ENCODE results near the gene VAMP8.

Gene VAMP8

GRCh38 chr2:85531589-85531988 lies 45.8 kb upstream of the VAMP8 start:
- no peaks in the 10 kb centered on the region for H3K9me2 ChIP-seq (replicated peaks; ENCODE audit: control insufficient read depth, low read length)
- no peaks in the 10 kb centered on the region for H3K9me3 ChIP-seq (ENCODE audit: control insufficient read depth, insufficient read depth, low read length)
- TF ChIP-seq EZH2phosphoT487 (IDR thresholded peaks at IDR 0.05; ENCODE audit: borderline replicate concordance, low read length) (no peak), CTCF (IDR thresholded peaks at IDR 0.05; ENCODE audit: low read depth, low read length, poor library complexity, severe bottlenecking) (no peak)
- H4K20me1 ChIP-seq (ENCODE audit: control insufficient read depth, insufficient read depth, low read depth, low read length), result no peaks in the 10 kb centered on the region
- peaks cover 4% of the 10 kb centered on the region; the same call in 1 of the 2 replicates for H3F3A ChIP-seq (ENCODE audit: control insufficient read depth, insufficient read depth)
- no peak overlapping the region for H3K4me2 ChIP-seq (ENCODE audit: low read length)
- peaks cover 4% of the 10 kb centered on the region for H3K36me3 ChIP-seq (ENCODE audit: control insufficient read depth, low read length)
- no peak overlapping the region for H3K27ac ChIP-seq (ENCODE audit: low read depth, low read length)
- H3K4me3 ChIP-seq (ENCODE audit: low read length), result no peak overlapping the region
- H3K4me1 ChIP-seq (ENCODE audit: control insufficient read depth, low read length), result peaks cover 4% of the 10 kb centered on the region
- H3K79me2 ChIP-seq (ENCODE audit: control insufficient read depth, low read length), result peaks cover 4% of the 10 kb centered on the region
- H3K27me3 ChIP-seq (ENCODE audit: control insufficient read depth, low read length), result peaks cover 22% of the 10 kb centered on the region

- Histone ChIP-seq H3K79me2 (ENCODE audit: control insufficient read depth, low read length) (peaks cover 30% of the 10 kb centered on the region), H3K27me3 (ENCODE audit: control insufficient read depth, low read length) (peaks cover 10% of the 10 kb centered on the region), H3K36me3 (ENCODE audit: control insufficient read depth, low read length) (peaks cover 19% of the 10 kb centered on the region), H3F3A (ENCODE audit: control insufficient read depth, insufficient read depth) (peaks cover 5% of the 10 kb centered on the region), H3K9me2 (replicated peaks; ENCODE audit: control insufficient read depth, low read length) (no peaks in the 10 kb centered on the region), H3K4me3 (ENCODE audit: low read length) (no peak overlapping the region), H4K20me1 (ENCODE audit: control insufficient read depth, insufficient read depth, low read depth, low read length) (no peaks in the 10 kb centered on the region), H3K4me1 (ENCODE audit: control insufficient read depth, low read length) (peaks cover 15% of the 10 kb centered on the region), H3K4me2 (ENCODE audit: low read length) (no peak overlapping the region), H3K27ac (ENCODE audit: low read depth, low read length) (no peak overlapping the region), H3K9me3 (ENCODE audit: control insufficient read depth, insufficient read depth, low read length) (no peaks in the 10 kb centered on the region)
- TF ChIP-seq CTCF (IDR thresholded peaks at IDR 0.05; ENCODE audit: low read depth, low read length, poor library complexity, severe bottlenecking), result no peak
- no peak for TF ChIP-seq EZH2phosphoT487 (IDR thresholded peaks at IDR 0.05; ENCODE audit: borderline replicate concordance, low read length)
Measured at GRCh38 chr2:85534099-85534498, 43.3 kb upstream of the VAMP8 start.

- H3K4me3 ChIP-seq (ENCODE audit: low read length), result no peak overlapping the region
Measured at GRCh38 chr2:85534881-85535280, 42.5 kb upstream of the VAMP8 start.

More at GRCh38 chr2:85534881-85535280, 42.5 kb upstream of the VAMP8 start:
- H3K4me1 ChIP-seq (ENCODE audit: control insufficient read depth, low read length), result peaks cover 15% of the 10 kb centered on the region
- H3K79me2 ChIP-seq (ENCODE audit: control insufficient read depth, low read length), result peaks cover 37% of the 10 kb centered on the region
- peaks cover 3% of the 10 kb centered on the region for H4K20me1 ChIP-seq (ENCODE audit: control insufficient read depth, insufficient read depth, low read depth, low read length)
- H3K36me3 ChIP-seq (ENCODE audit: control insufficient read depth, low read length), result peaks cover 26% of the 10 kb centered on the region
- no peak overlapping the region for H3K4me2 ChIP-seq (ENCODE audit: low read length)
- H3K9me3 ChIP-seq (ENCODE audit: control insufficient read depth, insufficient read depth, low read length), result no peaks in the 10 kb centered on the region
- H3K9me2 ChIP-seq (replicated peaks; ENCODE audit: control insufficient read depth, low read length), result no peaks in the 10 kb centered on the region
- peaks cover 9% of the 10 kb centered on the region for H3F3A ChIP-seq (ENCODE audit: control insufficient read depth, insufficient read depth)
- TF ChIP-seq EZH2phosphoT487 (IDR thresholded peaks at IDR 0.05; ENCODE audit: borderline replicate concordance, low read length) (no peak), CTCF (IDR thresholded peaks at IDR 0.05; ENCODE audit: low read depth, low read length, poor library complexity, severe bottlenecking) (no peak)
- H3K27ac ChIP-seq (ENCODE audit: low read depth, low read length), result no peak overlapping the region
- H3K27me3 ChIP-seq (ENCODE audit: control insufficient read depth, low read length), result peaks cover 4% of the 10 kb centered on the region; the same call in 1 of the 2 replicates

All from DOHH2 (cell line).